ENCODE results near the gene CCT4.

GRCh38 chr2:61882850-61883249, 5.6 kb downstream of the CCT4 start:
- TF ChIP-seq ARNTL (CRISPR knock-in tag; IDR thresholded peaks at IDR 0.05; ENCODE audit: borderline replicate concordance, low read depth) (no peak), BACH2 (CRISPR knock-in tag; IDR thresholded peaks at IDR 0.05; ENCODE audit: borderline replicate concordance) (no peak), PATZ1 (CRISPR knock-in tag; IDR thresholded peaks at IDR 0.05; ENCODE audit: borderline replicate concordance) (no peak), CREB5 (CRISPR knock-in tag; IDR thresholded peaks at IDR 0.05; ENCODE audit: low read depth) (no peak), ESRRG (CRISPR knock-in tag; IDR thresholded peaks at IDR 0.05) (no peak), OSR1 (CRISPR knock-in tag; IDR thresholded peaks at IDR 0.05) (no peak), ZFP30 (CRISPR knock-in tag; IDR thresholded peaks at IDR 0.05) (no peak), TCF4 (CRISPR knock-in tag; IDR thresholded peaks at IDR 0.05; ENCODE audit: borderline replicate concordance) (no peak), ZNF565 (CRISPR knock-in tag; conservative IDR thresholded peaks at IDR 0.05; ENCODE audit: low read depth) (no peak), SNAI2 (CRISPR knock-in tag; IDR thresholded peaks at IDR 0.05) (no peak), TOX (CRISPR knock-in tag; IDR thresholded peaks at IDR 0.05; ENCODE audit: borderline replicate concordance) (no peak), ZNF70 (CRISPR knock-in tag; IDR thresholded peaks at IDR 0.05) (no peak), CSRNP3 (CRISPR knock-in tag; IDR thresholded peaks at IDR 0.05) (no peak)
